ENCODE data around the gene TRIO.
A peak's percentile ranks its signal among the peaks of the same experiment; 100 is the strongest.
"Not testable (repeated sequence)": the region's sequence is repeated elsewhere in the genome, so short reads cannot be mapped to it uniquely, and the experiment has no call there.

Gene TRIO

GRCh38 chr5:14097380-14097779 lies 45.8 kb upstream of the TRIO start:
- TF ChIP-seq ZNF26 (tag by site-specific recombination; IDR thresholded peaks at IDR 0.05) = peak; percentile 67; the same call in 1 of the 2 replicates
- H3K27ac ChIP-seq (ENCODE audit: extremely low read depth, low read depth, low read length); POLR2A ChIA-PET; H3K36me3 ChIP-seq (ENCODE audit: control insufficient read depth in 2 of 2, insufficient read depth in 1 of 2, low read length in 2 of 2); H3K4me1 ChIP-seq (ENCODE audit: control insufficient read depth, insufficient read depth, low read length); H3K9me3 ChIP-seq (ENCODE audit: control insufficient read depth, insufficient read depth, low read depth, low read length); H3K4me3 ChIP-seq (ENCODE audit: low read depth, low read length): not testable (repeated sequence)
- CTCF ChIA-PET = interaction anchor here (0.6 to 1.6 kb wide), 4 partner anchors 10 to 227 kb away, joined by 3 to 5 read pairs (median 4); no protein-coding TSS in a partner anchor

GRCh38 chr5:14097998-14098471 lies 45.1 kb upstream of the TRIO start:
- POLR2A ChIA-PET = no interaction called here
- TF ChIP-seq ZNF362 (tag by site-specific recombination; IDR thresholded peaks at IDR 0.05) (no peak), ZNF621 (tag by site-specific recombination; IDR thresholded peaks at IDR 0.05) (no peak), ZBTB21 (tag by site-specific recombination; IDR thresholded peaks at IDR 0.05) (no peak), YY2 (tag by site-specific recombination; IDR thresholded peaks at IDR 0.05) (no peak), SCRT2 (tag by site-specific recombination; IDR thresholded peaks at IDR 0.05) (no peak), ZNF692 (tag by site-specific recombination; IDR thresholded peaks at IDR 0.05) (no peak), ZSCAN30 (tag by site-specific recombination; IDR thresholded peaks at IDR 0.05) (no peak), KLF10 (tag by site-specific recombination; IDR thresholded peaks at IDR 0.05) (no peak), PBX3 (CRISPR knock-in tag; IDR thresholded peaks at IDR 0.05) (no peak)
- CTCF ChIA-PET = interaction anchor here (0.7 kb wide), 1 partner anchor 121 kb away, joined by 5 read pairs; no protein-coding TSS in a partner anchor

GRCh38 chr5:14100281-14100680 lies 42.9 kb upstream of the TRIO start:
- CTCF ChIA-PET = no interaction called here
- no peaks in the 10 kb centered on the region for H3K4me1 ChIP-seq (ENCODE audit: control insufficient read depth, insufficient read depth, low read length)
- no peak overlapping the region for H3K27ac ChIP-seq (ENCODE audit: extremely low read depth, low read depth, low read length)
- no peaks in the 10 kb centered on the region for H3K36me3 ChIP-seq (ENCODE audit: control insufficient read depth in 2 of 2, insufficient read depth in 1 of 2, low read length in 2 of 2)
- TF ChIP-seq ZSCAN5A (tag by site-specific recombination; IDR thresholded peaks at IDR 0.05) (no peak), OSR2 (tag by site-specific recombination; IDR thresholded peaks at IDR 0.05) (no peak), ZNF146 (tag by site-specific recombination; IDR thresholded peaks at IDR 0.05) (no peak), ZNF488 (tag by site-specific recombination; IDR thresholded peaks at IDR 0.05) (no peak), IKZF3 (tag by site-specific recombination; IDR thresholded peaks at IDR 0.05) (no peak), ZNF394 (tag by site-specific recombination; IDR thresholded peaks at IDR 0.05; ENCODE audit: borderline replicate concordance) (no peak), ZNF398 (tag by site-specific recombination; IDR thresholded peaks at IDR 0.05) (no peak), ZSCAN16 (tag by site-specific recombination; IDR thresholded peaks at IDR 0.05) (no peak), SCRT2 (tag by site-specific recombination; IDR thresholded peaks at IDR 0.05) (no peak), ZNF214 (tag by site-specific recombination; IDR thresholded peaks at IDR 0.05; ENCODE audit: borderline replicate concordance) (no peak), ZNF692 (tag by site-specific recombination; IDR thresholded peaks at IDR 0.05) (no peak)
- POLR2A ChIA-PET = no interaction called here
- no peaks in the 10 kb centered on the region for H3K9me3 ChIP-seq (ENCODE audit: control insufficient read depth, insufficient read depth, low read depth, low read length)
- H3K4me3 ChIP-seq (ENCODE audit: low read depth, low read length) = no peak overlapping the region

More at GRCh38 chr5:14097998-14098471, 45.1 kb upstream of the TRIO start:
- H3K4me3 ChIP-seq (ENCODE audit: low read depth, low read length) = no peak overlapping the region
- no peaks in the 10 kb centered on the region for H3K4me1 ChIP-seq (ENCODE audit: control insufficient read depth, insufficient read depth, low read length)
- no peaks in the 10 kb centered on the region for H3K36me3 ChIP-seq (ENCODE audit: control insufficient read depth in 2 of 2, insufficient read depth in 1 of 2, low read length in 2 of 2)
- no peaks in the 10 kb centered on the region for H3K9me3 ChIP-seq (ENCODE audit: control insufficient read depth, insufficient read depth, low read depth, low read length)
- no peak overlapping the region for H3K27ac ChIP-seq (ENCODE audit: extremely low read depth, low read depth, low read length)
